HFF-Myc (cell line): ENCODE data around the gene AGAP3.

Source experiments
- DNase-seq: peaks from one replicate; pipeline ENCODE4 v3.0.0-alpha.2; 2011; ENCODE audit warnings: low read depth; ENCODE audit errors: extremely low read depth
- H3K4me3 ChIP-seq: replicated peaks from 2 replicates; pipeline ENCODE4 v1.5.1; 2011; ENCODE audit warnings: low read depth, mild to moderate bottlenecking, control low read depth, low read length
- TF ChIP-seq, protein P1 (sequence below): IDR thresholded peaks from 2 replicates; pipeline ENCODE4 v1.5.1; 2012; ENCODE audit warnings: mild to moderate bottlenecking, low read depth, low read length, control low read depth; ENCODE audit errors: missing control alignments

The AGAP3 gene

DNA sequence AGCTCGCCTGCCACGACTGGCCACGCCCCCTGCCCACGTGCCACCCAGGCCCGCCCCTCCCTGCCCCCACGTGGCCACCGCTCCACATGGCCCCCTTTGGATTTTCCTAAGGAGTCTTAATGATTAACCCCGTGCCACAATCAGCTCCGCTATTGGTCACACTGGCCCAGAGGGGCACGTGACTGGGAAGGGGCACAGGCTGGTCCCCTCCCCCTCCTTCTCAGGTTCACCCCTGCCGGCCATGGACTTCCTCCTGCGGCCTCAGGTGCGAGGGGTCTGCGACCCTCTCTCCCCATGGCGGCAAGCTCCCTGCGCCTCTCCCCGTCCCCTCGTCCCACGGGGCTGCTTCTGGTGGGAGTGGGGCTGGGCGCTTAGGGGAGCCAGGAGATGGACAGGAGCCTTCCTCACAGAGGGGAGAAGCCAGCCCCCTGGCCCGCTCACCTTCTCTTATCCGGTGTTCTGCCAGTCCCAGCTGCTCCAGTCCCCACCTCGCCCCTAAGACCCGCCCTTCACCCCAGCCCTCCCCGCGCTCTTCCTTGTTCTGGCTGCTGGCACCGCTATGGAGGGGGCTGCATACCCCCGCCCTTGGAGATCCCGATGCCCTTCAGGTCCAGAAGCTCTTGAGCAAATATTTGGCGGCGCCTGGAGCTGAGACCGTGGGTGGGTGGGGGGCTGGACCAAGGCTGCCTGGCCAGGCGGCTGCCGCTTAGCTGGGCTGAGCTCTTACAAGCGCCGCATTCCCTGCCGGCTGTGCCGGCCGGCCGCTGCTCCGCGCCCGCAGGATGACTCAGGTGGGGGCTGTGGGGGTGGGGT is 23.7 kb upstream of the AGAP3 start:
- DNase-seq: no peak
- TF ChIP-seq, protein P1, sequence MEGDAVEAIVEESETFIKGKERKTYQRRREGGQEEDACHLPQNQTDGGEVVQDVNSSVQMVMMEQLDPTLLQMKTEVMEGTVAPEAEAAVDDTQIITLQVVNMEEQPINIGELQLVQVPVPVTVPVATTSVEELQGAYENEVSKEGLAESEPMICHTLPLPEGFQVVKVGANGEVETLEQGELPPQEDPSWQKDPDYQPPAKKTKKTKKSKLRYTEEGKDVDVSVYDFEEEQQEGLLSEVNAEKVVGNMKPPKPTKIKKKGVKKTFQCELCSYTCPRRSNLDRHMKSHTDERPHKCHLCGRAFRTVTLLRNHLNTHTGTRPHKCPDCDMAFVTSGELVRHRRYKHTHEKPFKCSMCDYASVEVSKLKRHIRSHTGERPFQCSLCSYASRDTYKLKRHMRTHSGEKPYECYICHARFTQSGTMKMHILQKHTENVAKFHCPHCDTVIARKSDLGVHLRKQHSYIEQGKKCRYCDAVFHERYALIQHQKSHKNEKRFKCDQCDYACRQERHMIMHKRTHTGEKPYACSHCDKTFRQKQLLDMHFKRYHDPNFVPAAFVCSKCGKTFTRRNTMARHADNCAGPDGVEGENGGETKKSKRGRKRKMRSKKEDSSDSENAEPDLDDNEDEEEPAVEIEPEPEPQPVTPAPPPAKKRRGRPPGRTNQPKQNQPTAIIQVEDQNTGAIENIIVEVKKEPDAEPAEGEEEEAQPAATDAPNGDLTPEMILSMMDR: no peak
- peak overlapping the region; percentile 83 for H3K4me3 ChIP-seq

DNA sequence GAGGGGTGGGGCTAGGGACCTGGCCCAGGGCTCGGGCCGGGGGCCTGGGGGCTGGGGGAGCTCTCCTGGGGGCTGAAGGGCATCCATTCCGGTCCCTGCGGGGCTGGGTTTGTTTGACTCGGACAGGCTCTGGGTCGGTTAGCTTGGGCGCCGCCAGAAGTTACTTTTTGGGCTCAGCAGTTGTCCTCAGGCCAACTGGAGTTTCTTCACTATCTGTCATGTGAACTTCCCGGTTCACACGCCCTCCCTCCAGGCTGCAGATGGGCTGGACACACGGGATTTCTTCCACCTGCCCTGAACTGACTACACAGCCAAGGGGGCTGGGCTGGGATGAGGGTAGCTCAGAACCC is 23.1 kb upstream of the AGAP3 start:
- TF ChIP-seq, protein P1: no peak
- peak overlapping the region; percentile 30 for H3K4me3 ChIP-seq
- DNase-seq: no peak

DNA sequence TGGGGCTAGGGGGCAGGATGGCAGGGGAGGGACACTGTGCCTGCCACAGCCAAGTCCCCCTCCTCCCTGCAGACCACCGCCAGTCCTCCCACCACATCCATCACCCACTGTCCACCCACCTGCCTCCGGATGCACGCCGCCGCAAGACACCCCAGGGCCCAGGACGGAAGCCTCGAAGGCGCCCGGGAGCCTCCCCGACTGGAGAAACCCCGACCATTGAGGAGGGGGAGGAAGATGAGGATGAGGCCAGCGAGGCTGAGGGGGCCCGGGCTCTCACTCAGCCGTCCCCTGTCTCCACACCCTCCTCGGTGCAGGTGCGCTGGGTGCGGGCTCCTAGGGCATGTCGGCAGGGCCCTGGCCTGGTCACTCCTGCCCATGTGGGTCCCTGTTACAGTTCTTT is 21.8 kb upstream of the AGAP3 start:
- TF ChIP-seq, protein P1: no peak
- H3K4me3 ChIP-seq: no peak overlapping the region
- DNase-seq: no peak

DNA sequence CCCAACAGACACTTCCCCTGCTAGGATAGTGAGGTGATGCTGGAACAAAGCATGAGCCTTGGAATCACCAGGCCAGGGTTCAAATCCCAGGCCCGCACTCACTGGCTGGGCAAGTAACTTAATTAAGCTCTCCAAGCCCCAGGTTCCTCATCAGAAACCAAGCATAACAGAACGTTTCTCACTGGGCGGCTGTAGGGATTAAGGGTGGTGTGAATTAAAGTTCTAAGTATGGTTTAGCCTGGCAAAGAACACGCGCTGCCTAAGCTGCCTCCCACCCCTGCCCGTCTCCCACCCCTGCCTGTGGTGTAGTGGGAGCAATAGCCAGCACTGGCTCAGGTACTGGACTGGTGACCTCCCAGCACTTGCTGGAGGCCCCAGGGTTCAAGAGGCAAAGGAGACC is 21.3 kb upstream of the AGAP3 start:
- DNase-seq: no peak
- TF ChIP-seq, protein P1: no peak
- H3K4me3 ChIP-seq: no peak overlapping the region

DNA sequence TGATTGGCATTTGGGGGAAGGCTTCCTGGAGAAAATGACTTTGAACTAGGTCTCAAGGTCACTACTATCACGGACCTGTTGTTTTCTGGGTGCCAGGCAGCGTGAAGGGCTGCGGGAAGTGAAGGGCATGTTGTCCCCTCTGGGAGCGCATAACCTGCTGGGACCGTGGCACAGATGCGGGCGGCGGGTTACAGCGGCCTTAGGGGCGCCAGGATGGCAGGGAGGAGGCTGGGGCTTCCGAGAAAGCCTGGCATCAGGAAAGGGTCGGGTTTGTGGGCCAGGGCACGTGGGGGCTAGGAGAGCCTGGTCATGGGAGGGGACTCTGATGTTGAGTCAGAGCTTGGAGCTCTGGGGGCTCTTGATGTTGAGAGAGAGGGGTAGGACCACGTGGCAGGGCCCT is 20.8 kb upstream of the AGAP3 start:
- no peak overlapping the region for H3K4me3 ChIP-seq
- no peak for DNase-seq
- TF ChIP-seq, protein P1: no peak

DNA sequence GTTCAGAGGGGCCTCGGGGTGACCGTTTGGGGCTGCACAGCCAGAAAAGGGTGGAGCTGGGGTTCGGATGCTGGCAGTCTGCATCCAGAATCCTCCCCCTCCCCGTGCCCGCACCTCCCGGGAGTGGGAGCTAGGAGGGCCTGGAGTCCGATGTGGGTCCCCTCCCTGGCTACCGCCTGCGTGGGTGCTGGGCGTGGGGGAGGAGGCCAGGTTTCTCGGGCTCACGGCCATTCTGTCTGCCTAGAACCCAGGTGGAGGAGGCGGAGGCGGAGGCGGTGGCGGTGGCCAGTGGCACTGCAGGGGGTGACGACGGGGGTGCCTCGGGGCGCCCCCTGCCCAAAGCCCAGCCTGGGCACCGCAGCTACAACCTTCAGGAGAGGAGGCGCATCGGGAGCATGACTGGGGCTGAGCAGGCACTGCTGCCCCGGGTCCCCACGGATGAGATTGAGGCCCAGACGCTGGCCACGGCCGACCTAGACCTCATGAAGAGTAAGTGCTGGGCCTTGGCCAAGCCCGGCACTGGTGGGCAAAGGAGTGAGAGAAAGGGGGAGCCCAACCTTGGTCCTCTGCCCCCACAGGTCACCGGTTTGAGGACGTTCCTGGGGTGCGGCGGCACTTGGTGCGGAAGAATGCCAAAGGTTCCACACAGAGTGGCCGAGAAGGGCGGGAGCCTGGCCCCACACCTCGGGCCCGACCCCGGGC is 19.9 kb upstream of the AGAP3 start:
- TF ChIP-seq, protein P1: no peak
- DNase-seq: no peak
- H3K4me3 ChIP-seq: no peak overlapping the region
